ELF-1 (cell line): ENCODE data around the gene METRN.

Experiments
- DNase-seq: peaks from one replicate; pipeline ENCODE4 v3.0.0-alpha.2; 2016; ENCODE audit warnings: low read depth, low spot score

Gene METRN

DNA sequence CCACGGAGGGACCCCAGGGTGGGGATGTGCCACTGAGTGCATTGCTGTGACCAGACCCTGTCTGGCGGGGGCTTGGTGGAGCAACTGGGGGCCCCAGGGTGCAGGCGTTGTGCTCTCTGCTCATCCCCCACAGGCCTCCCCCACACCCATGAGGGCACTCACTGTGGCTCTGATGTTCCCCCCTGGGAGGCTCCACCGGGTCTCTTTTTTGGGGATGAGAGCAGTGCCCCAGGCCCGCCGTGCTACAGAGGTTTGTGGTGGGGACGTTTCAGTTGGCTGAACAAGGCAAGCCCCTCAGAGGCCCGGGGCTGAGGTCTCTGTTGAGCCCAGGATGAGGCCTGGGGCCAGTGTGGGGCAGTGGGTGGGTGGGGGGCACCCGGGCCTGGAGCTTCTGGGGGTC lies 8.8 kb downstream of the METRN start:
- DNase-seq = no peak

DNA sequence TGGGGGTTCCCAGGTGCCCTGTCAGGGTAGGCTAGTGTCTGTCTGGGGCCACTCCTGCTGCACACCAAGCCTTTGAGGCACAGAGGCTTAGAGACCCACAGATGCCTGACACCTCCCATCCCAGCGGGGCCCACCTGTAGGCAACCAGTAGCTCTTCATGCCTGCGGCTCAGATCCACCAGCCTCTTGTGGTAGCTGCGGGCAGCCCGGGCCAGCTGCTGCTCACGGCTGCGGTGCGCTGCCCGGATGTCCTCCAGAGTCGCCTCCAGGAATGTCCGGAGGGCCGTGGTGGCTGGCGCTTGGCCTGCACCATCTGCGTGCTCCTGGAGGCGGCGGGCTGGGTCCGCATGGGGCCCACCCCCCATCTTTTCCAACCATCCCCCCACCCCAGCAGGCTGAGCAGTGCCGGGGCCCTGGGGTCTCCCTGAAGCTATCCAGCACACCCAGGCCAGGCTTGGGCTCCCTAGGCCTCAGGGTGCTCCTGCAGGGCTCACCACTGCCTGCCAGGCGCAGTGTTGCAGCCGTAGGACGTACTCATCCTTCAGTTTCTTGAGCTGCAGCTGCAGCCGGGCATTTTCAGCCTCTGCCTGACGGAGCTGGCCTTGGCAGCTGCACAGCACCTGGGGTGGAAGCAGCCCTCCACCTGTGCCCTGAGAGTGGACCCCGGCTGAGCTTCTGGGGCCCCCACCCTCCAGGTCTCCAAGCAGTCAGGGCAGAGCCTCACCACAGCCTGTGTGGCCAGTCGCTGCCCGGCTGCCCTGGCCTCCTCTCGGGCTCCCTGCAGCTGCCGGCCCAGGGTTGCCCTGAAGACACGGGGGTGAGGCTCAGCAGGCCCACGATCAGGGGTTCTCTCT lies 9.5 kb downstream of the METRN start:
- DNase-seq = no peak

DNA sequence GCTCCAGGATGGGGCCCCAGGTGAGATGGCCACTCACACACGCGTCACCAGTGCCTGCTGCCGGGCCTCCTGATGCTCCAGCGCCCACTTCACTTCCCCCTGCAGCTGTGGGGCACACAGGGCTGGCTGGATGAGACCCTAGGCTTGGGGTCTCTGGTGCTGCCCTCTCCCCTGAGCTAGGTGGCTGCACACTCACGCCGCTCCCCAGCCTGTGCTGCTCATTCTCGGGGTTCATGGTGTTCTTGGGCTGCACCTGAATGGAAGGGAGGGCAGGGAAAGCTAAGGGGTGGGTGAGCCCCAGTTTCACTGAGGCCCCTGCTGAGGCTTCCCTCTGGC lies 10.1 kb downstream of the METRN start:
- no peak for DNase-seq

DNA sequence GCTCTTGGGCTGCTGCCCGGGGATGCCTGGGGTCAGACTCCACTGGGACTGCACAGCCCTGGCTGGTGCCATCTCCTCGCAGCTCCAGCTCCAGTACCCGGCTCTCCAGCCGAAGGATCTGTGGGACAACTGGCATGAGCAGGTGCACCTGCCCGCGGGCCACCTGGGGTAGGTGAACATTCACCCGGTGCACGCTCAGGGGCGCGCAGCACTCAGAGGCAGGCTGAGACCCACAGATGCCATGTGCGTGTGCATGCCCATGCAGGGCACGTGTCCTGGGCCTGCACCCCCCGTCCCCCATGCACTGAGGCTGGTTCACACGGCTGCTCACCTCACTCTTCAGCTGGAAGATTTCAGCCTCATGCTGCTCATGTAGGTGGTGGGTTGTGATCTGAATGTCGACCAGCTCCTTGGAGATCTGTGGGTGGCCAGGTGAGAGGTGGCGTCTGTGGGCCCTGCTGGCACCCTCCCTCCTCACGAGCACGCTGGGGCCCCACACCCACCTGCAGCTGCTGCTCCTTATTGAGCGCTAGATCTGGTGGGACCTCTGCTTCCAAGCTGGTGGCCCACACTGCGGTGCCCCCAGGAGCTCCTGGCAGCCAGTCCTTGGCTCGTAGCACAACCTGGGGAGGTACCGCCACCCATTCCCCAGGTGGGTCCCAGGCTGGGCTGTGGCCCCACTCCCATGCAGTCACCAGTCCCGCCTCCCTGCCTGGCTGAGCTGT lies 10.7 kb downstream of the METRN start:
- DNase-seq = no peak

DNA sequence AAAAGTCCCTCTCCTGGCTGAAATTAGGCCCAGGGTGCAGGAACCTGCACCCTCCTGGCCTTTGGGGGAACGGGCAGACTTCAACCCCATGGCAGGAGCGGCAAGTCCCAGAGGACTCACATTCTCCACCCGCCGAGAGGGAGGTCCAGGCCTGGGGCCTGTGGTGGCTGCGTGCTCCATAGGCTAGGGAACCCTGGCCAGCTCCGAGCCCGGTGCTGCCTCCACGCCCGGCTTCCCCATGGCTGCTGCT lies 11.2 kb downstream of the METRN start:
- DNase-seq = no peak

DNA sequence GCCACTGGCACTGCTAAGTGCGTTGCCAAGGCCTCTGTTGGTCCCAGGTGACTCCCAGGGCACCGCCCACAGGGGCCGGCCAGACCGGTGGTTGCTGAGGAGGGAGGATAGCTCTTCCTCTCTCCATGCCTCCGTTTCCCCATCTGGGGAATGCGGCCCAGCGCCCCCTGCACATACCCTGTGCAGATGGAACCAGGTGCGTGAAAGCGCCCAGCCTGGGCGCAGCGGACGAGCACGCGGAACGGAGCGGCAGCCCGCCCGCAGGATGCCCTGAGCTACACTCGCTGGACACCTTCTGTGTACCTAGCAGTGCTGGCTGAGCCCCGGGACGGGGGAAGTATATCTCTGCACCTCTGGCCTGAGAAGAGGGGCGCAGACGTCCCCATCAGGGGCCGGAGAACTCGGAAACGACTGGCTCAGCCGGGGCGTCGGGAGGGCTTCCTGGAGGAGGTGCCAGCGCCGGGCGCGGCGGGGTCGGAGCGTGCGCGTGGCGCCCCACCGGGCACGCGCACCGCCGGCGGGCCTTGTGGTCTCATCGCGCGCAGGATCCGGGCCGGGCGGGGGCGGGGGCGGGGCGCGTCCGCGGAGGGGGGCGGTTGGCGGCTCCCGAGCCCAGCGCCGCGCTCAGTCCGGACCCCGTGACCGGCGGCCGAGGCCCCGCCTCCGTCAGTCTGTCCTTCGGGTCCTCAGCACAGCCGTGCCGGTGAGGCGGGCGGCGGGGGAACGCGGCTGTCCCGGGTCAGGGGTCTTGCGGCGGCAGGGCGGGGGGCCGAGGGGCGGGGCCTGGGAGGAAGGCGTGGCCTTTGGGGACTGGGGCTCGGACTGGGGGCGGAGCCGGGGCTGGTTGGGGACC lies 11.7 kb downstream of the METRN start, which contains the start of the genes CCDC78 and HAGHL:
TSS of gene CCDC78 (minus strand) at position 6 of the 853 bp plus-strand sequence. CDS start 76 bp downstream, outside the sequence.
TSS of gene HAGHL (plus strand) at position 669 of the 853 bp plus-strand sequence. CDS start 404 bp downstream, outside the sequence.
- no peak for DNase-seq

DNA sequence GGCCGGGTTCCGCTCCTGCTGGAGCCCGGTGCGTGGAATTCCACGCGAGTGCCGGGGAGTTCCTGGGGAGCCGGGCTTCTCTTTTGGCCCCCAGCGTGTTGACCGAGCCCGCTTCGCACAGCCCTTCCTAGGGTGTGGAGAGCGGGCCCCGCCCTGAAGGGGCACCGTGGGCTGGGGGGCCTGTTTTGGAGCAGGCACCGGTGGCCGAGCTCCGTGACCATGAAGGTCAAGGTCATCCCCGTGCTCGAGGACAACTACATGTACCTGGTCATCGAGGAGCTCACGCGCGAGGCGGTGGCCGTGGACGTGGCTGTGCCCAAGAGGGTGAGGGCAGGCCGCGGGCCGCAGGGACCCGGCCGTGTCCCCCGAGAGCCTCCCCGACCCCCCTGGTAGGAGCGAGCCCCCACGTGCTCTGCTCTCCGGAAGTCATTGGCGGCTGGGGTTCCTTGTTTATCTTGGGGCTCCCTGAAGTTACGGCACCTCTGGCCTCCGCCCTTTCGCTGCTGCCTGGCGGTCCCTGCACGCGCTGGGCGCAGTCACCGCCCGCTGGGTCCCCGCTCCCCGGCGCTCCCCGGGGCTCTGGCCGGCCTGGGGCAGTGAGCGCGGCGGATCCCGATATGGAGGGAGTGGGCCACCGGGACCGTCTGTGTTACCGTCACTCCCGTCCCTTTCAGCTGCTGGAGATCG lies 12.5 kb downstream of the METRN start:
- DNase-seq = no peak

DNA sequence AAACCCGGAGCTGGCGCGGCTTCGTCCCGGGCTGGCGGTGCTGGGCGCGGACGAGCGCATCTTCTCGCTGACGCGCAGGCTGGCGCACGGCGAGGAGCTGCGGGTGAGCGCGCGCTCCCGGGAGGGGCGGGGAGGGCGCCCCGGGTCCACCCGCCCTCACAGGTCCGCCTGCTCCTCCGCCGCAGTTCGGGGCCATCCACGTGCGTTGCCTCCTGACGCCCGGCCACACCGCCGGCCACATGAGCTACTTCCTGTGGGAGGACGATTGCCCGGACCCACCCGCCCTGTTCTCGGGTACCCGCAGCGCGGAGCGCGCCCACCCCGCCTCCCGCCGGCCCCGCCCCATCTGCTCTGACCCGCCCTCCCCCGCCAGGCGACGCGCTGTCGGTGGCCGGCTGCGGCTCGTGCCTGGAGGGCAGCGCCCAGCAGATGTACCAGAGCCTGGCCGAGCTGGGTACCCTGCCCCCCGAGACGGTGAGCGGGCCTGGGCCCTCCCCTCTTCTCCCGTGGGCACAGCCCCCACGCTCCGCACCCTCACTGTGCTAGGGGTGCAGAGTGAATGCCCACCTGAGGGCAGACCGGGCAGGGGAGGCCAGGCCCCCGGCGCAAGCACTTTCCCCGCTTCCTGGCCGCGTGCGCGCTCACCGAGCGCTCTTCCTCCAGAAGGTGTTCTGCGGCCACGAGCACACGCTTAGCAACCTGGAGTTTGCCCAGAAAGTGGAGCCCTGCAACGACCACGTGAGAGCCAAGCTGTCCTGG lies 13.4 kb downstream of the METRN start:
- DNase-seq = no peak

DNA sequence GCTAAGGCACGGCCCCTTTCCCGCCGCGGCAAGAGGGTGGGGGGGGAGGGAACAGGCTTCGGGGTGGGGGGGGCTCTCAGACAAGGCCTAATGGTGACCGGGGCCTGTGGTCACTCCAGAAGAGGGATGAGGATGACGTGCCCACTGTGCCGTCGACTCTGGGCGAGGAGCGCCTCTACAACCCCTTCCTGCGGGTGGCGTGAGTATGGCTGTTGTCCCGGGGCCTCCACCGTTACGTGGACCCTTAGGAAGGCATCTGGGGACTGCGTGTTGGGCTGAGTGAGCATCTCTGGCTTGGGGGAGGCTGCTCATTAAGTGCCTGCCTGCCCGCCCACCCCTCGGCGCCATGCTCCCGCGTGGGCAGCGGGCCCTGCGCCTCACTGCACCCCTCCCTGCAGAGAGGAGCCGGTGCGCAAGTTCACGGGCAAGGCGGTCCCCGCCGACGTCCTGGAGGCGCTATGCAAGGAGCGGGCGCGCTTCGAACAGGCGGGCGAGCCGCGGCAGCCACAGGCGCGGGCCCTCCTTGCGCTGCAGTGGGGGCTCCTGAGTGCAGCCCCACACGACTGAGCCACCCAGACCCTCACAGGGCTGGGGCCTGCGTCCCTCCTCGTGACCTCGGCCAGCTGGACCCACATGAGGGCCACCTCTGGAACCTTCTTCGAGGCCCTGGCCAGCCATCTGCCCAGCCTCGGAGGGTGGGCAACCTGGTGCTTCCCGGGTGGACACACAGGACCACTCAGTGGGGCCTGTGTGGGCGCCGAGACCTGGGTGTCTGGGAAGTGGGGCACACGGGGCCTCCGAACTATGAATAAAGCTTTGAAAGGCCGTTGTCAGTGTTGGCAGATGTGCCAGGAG lies 14.2 kb downstream of the METRN start:
- DNase-seq = peak; percentile 8

DNA sequence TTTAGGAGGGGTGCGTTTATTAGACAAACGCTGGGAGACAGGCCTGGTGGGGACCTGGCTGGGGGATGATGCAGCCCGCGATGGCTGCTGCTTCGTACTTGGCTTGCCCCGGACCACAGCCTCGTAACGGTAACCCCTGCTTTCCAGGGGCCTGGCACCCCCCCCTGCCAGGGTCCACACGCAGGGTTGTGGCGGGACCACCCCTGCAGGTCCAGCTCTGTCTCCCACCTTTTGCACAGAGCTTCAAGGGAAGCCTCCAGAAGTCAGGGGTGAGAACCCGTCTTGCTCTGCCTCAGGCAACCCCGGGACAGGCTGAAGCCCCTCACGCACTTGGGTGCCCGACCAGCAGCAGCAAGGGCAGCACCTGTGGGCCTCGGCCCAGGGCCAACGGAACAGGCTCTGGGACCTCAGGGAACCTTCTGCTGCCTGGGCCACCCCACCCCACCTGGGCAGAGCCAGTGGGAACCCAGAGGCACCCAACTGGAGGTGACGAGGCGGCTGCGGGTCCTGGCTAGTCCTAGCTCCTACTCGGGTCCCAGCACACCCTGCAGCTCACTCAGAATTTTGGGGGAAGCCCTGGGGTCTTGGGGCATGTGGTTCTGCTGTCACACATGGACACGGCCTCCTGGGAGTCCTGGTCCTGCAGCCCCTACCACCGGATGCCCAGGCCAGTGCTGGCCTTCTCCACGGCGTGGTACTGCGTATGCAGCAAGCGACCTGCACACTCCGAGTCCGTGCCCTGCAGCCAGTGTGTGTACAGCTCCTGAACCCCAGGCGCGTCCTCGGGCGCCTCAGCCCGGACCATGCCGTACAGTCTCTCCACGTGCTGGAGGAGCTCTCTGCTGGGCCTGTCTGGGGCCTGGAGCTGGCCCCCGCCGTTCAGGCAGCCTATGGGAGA lies 15.1 kb downstream of the METRN start:
- peak; percentile 1 for DNase-seq

DNA sequence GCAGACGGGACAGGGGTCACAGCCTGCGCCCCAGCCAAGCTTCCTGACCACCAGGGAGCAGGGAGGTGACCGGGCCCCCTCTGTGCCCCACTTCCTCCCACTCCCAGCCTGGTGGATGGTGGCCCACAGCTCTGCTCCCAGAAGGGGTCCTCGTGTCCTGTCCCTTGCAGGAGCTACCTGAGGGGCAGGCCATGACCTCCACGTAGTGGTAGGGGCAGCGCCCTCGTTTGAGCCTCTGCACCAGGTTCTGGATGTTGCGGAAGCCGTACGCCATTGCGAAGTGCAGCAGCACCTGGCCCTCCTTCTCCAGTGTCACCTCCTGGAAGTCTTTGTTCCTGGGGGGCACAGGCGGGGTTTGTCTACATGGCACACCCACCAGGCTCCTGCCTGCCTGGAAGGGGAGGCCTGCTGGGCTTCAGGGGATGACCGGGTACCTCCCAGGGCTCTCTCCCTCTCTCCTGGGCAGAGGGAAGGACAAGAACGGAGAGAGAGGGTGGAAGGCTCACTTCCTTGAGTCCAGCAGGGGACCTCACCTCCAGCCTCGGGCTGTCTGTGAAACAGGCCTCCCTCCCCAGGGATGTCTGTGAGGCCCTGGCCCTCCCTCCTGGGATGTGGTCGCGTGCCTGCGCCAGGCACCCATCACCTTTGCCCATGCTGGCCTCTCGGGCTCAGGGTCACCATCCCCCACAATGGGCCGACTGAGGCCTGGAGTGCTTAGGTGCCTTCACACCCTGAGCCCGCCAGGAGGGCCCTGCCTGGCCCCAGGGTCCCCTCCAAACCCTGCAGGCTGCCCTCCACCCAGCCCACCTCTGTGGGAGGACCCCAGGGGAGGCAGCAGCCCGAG lies 16.0 kb downstream of the METRN start:
- DNase-seq = peak; percentile 3

DNA sequence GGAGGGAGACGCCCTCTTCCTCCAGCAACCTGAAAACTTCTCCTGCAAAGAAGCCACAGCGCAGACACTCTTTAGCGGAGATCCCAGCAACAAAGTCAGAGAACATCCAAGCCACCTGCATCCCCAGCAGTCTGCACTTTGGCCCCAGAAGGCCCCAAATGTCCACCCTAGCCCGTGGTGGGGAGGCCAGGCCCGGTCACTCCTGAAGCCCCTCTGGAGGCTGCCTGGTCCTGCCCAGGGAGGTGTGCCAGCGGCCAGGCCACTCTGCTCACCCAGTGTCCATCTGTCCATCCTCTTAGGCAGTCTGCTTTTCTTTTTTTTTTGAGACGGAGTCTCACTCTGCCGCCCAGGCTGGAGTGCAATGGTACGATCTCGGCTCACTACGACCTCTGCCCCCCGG lies 17.4 kb downstream of the METRN start:
- no peak for DNase-seq

DNA sequence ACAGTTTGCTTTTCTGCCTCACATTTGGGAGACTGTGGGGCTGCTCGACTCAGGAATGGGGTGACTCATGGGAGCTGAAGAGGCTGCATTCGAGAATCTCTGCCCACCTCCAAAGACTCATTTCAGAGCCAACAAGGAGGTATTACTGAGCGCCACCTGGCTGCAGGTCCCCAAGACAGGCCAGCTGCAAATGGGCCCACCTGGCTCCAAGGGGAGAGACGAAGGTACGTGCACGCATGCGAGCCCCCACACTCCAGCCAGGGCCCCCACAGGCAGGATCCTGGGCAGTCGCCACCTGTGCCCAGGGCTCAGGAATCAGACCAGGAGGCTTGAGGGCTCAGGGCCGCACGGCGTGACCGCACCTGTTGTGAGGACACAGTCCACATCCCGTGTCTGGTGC lies 18.0 kb downstream of the METRN start:
- DNase-seq = peak; percentile 14

DNA sequence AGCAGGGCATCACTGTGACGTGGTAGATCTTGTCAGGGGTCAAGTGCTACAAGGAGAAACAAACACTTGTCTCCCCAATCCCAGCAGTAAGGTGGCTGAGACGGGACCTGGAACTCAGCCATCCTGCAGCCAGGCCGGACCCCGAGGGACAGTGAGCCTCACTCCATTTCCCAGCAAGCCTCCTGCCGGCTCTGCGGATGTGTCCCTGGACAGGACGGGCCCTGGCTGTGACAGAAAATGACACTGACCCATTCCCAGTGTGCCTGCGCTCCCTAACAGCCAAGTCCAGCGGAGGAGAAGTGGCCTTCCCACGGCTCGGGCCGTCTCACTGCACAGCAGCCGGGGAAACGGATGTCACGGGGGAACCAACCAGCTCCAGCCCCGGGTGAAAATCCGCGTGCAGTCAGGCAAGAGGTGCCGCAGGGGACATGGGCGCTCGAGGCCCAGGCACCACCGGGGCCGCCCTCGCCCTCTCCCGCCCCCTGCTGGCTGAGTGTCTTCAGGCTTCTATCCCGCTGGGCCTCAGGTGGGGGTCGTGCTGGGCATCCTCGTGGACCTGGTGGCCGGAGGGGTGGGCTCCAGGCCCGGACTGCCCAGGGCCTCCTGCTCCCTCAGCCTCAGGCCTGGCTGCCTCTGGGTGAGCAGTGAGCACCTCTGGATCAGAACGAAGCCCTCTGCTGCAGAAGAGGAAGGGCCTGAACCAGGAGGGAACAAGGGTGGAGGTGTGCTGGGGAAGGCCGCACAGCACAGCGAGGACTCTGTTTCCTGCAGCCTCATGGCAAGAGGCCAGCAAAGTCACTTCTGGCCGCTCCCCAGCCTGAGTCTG lies 18.7 kb downstream of the METRN start:
- peak; percentile 2 for DNase-seq

DNA sequence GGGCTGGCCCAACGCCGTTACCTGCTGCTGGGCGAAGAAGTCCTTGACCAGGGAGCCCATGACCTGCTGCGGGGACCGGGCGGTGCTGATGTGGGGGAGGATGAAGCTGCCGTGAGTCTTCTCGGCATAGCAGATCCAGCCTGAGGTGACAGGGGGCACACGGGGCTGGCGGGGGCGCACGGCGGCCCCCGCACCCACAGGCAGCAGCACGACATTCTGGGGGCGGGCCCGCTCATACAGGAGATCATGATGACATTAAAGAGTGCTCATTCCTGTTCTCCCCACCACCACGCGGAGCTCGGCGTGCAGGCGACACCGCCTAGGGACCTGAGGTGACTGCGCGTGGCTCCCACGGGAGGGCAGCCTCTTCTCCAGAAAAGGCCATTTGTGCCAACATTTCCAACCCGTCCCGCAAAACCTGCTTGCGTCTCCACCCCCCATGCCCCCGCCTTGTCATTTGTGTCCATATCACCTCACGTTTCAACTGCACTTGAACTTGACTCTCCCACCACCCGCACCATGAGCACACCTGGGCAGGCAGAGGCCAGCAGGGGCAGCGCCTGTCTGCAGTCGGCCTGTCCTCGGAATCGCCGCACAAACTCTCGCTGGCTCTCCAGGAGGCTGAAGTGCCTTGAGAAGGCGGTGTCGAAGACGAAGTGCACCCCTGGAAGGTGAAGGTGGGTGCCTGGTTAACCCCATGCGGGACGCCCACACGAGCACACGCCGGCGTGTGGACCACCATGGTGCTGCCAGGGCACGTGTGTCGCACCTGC lies 19.5 kb downstream of the METRN start:
- DNase-seq = no peak
